Activated CD4-positive, alpha-beta memory T cell treated with anti-CD3 and anti-CD28 coated beads for 36 hours (primary cell): ENCODE results near the gene SPATA45. TPM values are rescaled to one million over a fixed set of nuclear protein-coding genes. Genes with fewer than 3 reads are reported as not detected.
"Not testable (repeated sequence)": the region's sequence is repeated elsewhere in the genome, so short reads cannot be mapped to it uniquely, and the experiment has no call there.

Source experiments
- CTCF ChIA-PET: fragments of 350-600 bp; sonication (Branson Sonifier 250); formaldehyde crosslinking; loops from one replicate; lab custom pipeline; 2021; ENCODE audit warnings: antibody characterized with exemption, inconsistent platforms; lab: Charles Lee
- POLR2A ChIA-PET: fragments of 350-600 bp; sonication (Branson Sonifier 250); formaldehyde crosslinking; loops from one replicate; lab custom pipeline; 2021; ENCODE audit warnings: antibody characterized with exemption; lab: Charles Lee
- DNase-seq: peaks from one replicate; pipeline ENCODE4 v3.0.0-alpha.2; 2020
- H3K27ac Mint-ChIP-seq: one replicate; pipeline ENCODE4 v1.8.0; 2021; ENCODE audit warnings: mixed read lengths
- H3K27me3 Mint-ChIP-seq: one replicate; pipeline ENCODE4 v1.8.0; 2021; ENCODE audit warnings: mixed read lengths
- H3K36me3 Mint-ChIP-seq: one replicate; pipeline ENCODE4 v1.8.0; 2021; ENCODE audit warnings: mixed read lengths
- H3K4me1 Mint-ChIP-seq: one replicate; pipeline ENCODE4 v1.8.0; 2021; ENCODE audit warnings: low read depth, mixed read lengths
- H3K4me3 Mint-ChIP-seq: one replicate; pipeline ENCODE4 v1.8.0; 2021; ENCODE audit warnings: mild to moderate bottlenecking, mixed read lengths
- H3K9me3 Mint-ChIP-seq: one replicate; pipeline ENCODE4 v1.8.0; 2021; ENCODE audit warnings: mixed read lengths
- intact Hi-C: fragments of 100-400 bp; cut with micrococcal nuclease; formaldehyde crosslinking; loops from one replicate; pipeline ENCODE4 v1.15.1; 2023
- total RNA-seq, 2 experiments: library from RNA; stranded (reverse); gene quantifications; one replicate each; pipeline ENCODE4 v1.2.3, GENCODE V29; 2021

Gene SPATA45
- under 1 TPM in 1 of 2 experiments, not detected in 1; 0.51 TPM for total RNA-seq

DNA sequence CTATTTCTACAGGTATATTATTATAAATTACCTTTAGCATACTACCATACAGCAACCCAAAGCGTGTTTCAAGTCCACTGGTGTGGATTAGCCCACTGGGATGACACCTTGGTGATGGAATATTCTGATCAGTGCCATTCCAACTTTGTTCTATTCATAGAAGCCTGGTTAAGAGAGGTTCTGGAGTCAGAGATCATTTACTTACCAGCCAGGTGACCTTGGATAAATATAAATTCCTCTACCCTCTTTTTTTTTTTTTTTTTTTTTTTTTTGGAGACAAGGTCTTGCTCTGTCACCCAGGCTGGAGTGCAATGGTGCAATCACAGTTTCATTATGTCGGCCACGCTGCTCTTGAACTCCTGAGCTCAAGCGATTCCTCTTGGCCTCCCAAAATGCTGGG lies at the start of gene SPATA45:
Gene SPATA45 (minus strand): TSS at position 101 of the 400 bp plus-strand sequence. CDS start 11,500 bp downstream, outside the sequence.
- Mint-ChIP-seq H3K4me1 (no peaks in the 10 kb centered on the region), H3K4me3 (no peak within 1 kb of the TSS), H3K36me3 (peaks cover 8% of the 10 kb centered on the region), H3K9me3 (no peaks in the 10 kb centered on the region), H3K27ac (no peak within 1 kb of the TSS), H3K27me3 (no peaks in the 10 kb centered on the region)
- ChIA-PET CTCF (no interaction called here), POLR2A (no interaction called here)
- no peak for DNase-seq
- intact Hi-C loops = no loop called here

DNA sequence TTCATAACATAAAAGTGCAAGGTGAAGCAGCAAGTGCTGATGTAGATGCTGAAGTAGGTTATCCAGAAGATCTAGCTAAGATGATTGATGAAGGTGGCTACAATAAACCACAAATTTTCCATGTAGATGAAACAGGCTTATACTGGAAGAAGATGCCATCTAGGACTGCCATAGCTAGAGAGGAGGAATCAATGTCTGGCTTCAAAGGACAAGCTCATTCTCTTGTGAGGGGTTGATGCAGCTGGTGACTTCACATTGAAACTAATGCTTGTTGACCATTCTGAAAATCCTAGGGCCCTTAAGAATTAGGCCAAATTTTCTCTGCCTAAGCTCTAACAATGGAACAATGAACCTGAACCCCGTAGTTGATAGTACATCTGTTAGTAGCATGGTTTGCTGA lies 44.7 kb upstream of the SPATA45 start:
- Mint-ChIP-seq H3K27ac (no peak overlapping the region), H3K27me3 (no peaks in the 10 kb centered on the region), H3K9me3 (no peaks in the 10 kb centered on the region), H3K4me1 (no peaks in the 10 kb centered on the region), H3K36me3 (peaks cover 77% of the 10 kb centered on the region), H3K4me3 (no peak overlapping the region)
- intact Hi-C loops = no loop called here
- POLR2A ChIA-PET = interaction anchor here (0.6 kb wide), 1 partner anchor 146 kb away, joined by 3 read pairs; no protein-coding TSS in a partner anchor
- CTCF ChIA-PET = interaction anchor here (1.0 to 1.2 kb wide), 2 partner anchors 227 to 436 kb away, joined by 3 read pairs; no protein-coding TSS in a partner anchor
- no peak for DNase-seq

DNA sequence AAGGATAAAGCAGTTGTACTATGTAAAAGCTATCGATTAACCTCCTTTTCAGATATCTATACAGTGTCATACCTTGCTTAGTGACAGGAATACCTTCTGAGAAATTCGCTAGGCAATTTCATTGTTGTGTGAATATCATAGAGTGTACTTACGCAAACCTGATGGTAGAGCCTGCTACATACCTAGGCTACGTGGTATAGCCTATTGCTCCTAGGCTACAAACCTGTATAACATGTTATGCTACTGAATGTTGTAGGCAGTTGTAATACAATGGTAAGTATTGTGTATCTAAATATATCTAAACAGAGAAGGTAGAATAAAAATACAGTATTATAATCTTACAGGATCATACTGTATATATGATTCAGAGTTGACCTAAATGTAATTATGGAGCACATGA lies 37.1 kb upstream of the SPATA45 start:
- Mint-ChIP-seq H3K9me3 (no peaks in the 10 kb centered on the region), H3K27ac (no peak overlapping the region), H3K4me3 (no peak overlapping the region), H3K27me3 (no peaks in the 10 kb centered on the region), H3K36me3 (peaks cover 29% of the 10 kb centered on the region), H3K4me1 (no peaks in the 10 kb centered on the region)
- ChIA-PET CTCF (no interaction called here), POLR2A (no interaction called here)
- intact Hi-C loops = no loop called here
- no peak for DNase-seq

DNA sequence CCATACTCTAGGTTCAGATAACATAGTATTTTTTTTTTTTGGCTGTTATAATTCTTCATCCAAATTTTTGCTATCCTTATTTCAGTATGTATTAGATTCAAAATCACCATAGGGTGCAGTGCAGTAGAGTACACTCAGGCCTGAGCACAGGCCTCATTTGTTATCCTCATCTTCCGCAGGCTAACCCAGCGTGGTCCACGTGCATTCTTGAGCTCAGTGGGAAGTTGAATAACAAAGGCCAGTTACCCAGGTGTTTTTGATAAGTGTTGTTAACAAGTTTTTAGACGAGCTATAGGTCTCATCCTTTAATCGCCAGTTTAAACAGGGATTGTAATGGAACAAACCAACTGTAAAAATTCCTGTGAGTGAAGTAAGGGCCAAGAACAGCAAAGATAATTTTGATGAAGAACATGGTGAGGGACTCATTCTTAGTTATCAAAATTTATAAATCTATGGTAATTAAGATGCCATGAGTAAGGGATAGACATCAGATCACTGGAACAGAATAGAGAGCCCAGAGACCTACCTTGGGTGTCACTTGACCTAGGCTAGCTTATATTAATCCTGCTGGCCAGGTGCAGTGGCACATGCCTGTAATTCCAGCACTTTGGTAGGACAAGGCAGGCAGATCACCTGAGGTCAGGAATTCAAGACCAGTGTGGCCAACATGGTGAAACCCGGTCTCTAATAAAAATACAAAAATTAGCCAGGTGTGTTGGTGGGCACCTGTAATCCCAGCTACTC lies 32.7 kb upstream of the SPATA45 start:
- no peaks in the 10 kb centered on the region for H3K4me1 Mint-ChIP-seq
- DNase-seq = no peak
- no peak overlapping the region for H3K4me3 Mint-ChIP-seq
- no peaks in the 10 kb centered on the region for H3K27me3 Mint-ChIP-seq
- H3K9me3 Mint-ChIP-seq = no peaks in the 10 kb centered on the region
- CTCF ChIA-PET = interaction anchor here (1.4 kb wide), 1 partner anchor 424 kb away, joined by 3 read pairs; no protein-coding TSS in a partner anchor
- POLR2A ChIA-PET = no interaction called here
- no peak overlapping the region for H3K27ac Mint-ChIP-seq
- intact Hi-C loops = no loop called here
- peaks cover 21% of the 10 kb centered on the region for H3K36me3 Mint-ChIP-seq

DNA sequence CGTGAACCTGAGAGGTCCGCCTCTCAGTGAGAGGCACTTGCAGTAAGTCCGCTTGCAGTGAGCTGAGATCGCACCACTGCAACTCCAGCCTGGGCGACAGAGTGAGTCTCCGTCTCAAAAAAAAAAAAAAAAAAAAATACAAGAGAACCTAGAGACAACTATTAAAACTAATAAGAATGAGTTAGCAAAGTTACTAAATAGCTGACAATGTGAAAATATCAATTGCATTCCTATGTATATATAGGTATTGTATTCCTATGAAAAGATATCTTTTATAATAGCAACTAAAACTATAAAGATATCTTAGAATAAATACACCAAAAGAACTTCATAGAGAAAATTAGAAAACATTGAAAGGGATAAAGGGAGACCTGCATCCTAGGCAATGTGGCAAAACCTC lies 31.0 kb upstream of the SPATA45 start:
- intact Hi-C loops = no loop called here
- H3K36me3 Mint-ChIP-seq = peaks cover 28% of the 10 kb centered on the region

DNA sequence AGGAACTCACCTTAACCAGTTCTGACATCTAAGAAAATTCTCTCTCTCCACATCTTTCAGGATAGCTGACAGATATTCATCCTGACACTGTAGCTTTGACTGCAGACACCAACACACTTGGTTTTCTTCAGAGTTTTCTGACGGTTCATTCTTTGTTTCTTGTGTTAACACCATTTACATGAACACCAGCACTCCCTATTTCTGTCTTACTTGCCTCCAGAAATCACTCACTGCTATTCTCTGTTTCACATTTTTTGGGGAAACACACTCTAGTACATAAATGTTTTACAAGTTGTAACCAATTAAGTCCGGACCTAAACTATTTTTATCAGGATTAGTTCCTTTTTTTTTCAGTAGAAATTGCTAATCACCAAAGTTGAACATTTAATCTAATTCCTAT lies 26.1 kb upstream of the SPATA45 start:
- POLR2A ChIA-PET = no interaction called here
- H3K36me3 Mint-ChIP-seq = peaks cover 34% of the 10 kb centered on the region
- CTCF ChIA-PET = no interaction called here
- no peaks in the 10 kb centered on the region for H3K4me1 Mint-ChIP-seq
- no peaks in the 10 kb centered on the region for H3K27me3 Mint-ChIP-seq
- no peak overlapping the region for H3K27ac Mint-ChIP-seq
- intact Hi-C loops = no loop called here
- no peak overlapping the region for H3K4me3 Mint-ChIP-seq
- no peak for DNase-seq
- H3K9me3 Mint-ChIP-seq = no peaks in the 10 kb centered on the region

More for the DNA sequence above, 31.0 kb upstream of the SPATA45 start:
- CTCF ChIA-PET = no interaction called here
- no peak for DNase-seq
- Mint-ChIP-seq H3K4me1 (no peaks in the 10 kb centered on the region), H3K9me3 (no peaks in the 10 kb centered on the region), H3K27me3 (no peaks in the 10 kb centered on the region), H3K27ac (no peak overlapping the region), H3K4me3 (no peak overlapping the region)
- POLR2A ChIA-PET = no interaction called here

DNA sequence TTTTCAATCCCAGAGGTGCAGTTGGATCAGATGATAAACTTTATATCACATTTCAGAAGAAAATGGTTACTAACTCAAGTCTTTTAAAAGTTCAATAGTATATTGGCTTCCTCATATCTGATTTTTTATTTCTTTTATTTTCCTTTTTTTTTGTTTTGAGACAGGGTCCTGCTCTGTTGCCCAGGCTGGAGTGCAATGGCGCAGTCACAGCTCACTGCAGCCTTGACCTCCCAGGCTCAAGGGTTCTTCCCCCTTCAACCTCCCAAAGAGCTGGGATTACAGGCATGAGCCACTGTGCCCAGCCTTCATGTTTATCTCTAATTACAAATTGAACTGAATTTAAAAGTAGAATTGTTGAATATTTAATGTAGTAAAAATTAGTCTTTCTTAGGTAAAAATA lies 24.5 kb upstream of the SPATA45 start:
- Mint-ChIP-seq H3K4me1 (no peaks in the 10 kb centered on the region), H3K36me3 (peaks cover 33% of the 10 kb centered on the region), H3K9me3 (no peaks in the 10 kb centered on the region), H3K4me3 (no peak overlapping the region), H3K27ac (no peak overlapping the region), H3K27me3 (no peaks in the 10 kb centered on the region)
- ChIA-PET CTCF (no interaction called here), POLR2A (no interaction called here)
- DNase-seq = no peak
- intact Hi-C loops = no loop called here

DNA sequence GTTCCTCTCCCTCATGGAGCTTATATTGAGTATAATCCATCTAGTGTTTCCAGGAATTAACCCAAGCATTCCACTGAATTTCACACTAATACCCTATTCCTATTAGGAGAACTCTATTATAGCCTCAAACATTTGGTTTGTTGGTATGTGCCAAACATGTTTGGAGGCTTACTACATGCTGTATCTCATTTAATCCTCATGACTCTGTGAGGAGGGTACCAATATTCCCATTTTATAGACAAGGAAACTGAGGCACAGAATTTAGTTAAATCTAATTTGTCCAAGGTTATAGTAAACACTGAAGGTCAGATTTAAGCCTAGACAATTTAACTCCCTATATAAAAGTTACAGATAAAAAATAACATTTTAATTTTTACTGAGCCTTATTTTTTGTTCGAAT lies 19.7 kb upstream of the SPATA45 start:
- Mint-ChIP-seq H3K4me3 (no peak overlapping the region), H3K4me1 (peaks cover 14% of the 10 kb centered on the region), H3K27ac (no peak overlapping the region), H3K27me3 (no peaks in the 10 kb centered on the region), H3K36me3 (peaks cover 15% of the 10 kb centered on the region), H3K9me3 (no peaks in the 10 kb centered on the region)
- POLR2A ChIA-PET = no interaction called here
- CTCF ChIA-PET = no interaction called here
- intact Hi-C loops = no loop called here
- DNase-seq = no peak

DNA sequence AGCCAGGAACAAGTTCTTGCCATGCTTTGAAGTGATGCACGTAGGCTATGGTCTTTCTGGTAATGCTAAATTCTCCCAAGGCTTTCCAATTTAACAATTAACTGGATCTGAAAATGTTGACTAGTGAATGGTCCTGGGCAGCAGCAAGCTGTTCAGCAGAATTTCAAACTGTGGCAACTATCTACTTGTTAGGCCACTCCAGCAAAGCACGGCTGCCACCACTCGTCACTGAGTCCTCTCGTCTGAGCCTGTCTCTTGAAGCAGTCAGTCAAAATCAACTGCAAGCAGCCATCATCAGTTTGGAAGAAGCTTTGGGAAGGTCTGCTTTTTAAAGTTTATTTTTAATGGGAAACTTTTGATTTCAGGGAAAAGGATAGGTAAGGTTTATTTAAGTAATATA lies 16.8 kb upstream of the SPATA45 start:
- Mint-ChIP-seq H3K36me3 (peaks cover 14% of the 10 kb centered on the region), H3K4me1 (peaks cover 16% of the 10 kb centered on the region), H3K4me3 (no peak overlapping the region), H3K27me3 (no peaks in the 10 kb centered on the region), H3K9me3 (no peaks in the 10 kb centered on the region), H3K27ac (no peak overlapping the region)
- ChIA-PET POLR2A (no interaction called here), CTCF (interaction anchor here (1.0 to 1.2 kb wide), 3 partner anchors 131 to 408 kb away, joined by 3 to 4 read pairs (median 4); no protein-coding TSS in a partner anchor)
- intact Hi-C loops = no loop called here
- DNase-seq = no peak

DNA sequence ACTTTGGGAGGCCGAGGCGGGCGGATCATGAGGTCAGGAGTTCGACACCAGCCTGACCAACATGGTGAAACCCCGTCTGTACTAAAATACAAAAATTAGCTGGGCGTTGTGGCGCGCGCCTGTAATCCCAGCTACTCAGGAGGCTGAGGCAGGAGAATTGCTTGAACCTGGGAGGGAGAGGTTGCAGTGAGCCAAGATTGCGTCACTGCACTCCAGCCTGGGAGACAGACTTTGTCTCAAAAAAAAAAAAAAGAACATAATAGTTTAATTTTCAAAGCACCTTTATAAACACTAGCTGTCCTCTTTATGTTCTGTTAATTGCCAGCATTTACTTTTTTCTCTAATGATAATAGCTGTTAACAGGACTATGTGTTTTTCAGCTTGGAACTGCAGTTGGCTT lies 15.9 kb upstream of the SPATA45 start:
- H3K27ac Mint-ChIP-seq, H3K27me3 Mint-ChIP-seq, DNase-seq, POLR2A ChIA-PET, intact Hi-C loops, H3K9me3 Mint-ChIP-seq, H3K4me3 Mint-ChIP-seq: not testable (repeated sequence)
- peaks cover 15% of the 10 kb centered on the region for H3K36me3 Mint-ChIP-seq
- H3K4me1 Mint-ChIP-seq = peaks cover 19% of the 10 kb centered on the region
- CTCF ChIA-PET = interaction anchor here (1.2 kb wide), 2 partner anchors 132 to 407 kb away, joined by 4 read pairs; no protein-coding TSS in a partner anchor

DNA sequence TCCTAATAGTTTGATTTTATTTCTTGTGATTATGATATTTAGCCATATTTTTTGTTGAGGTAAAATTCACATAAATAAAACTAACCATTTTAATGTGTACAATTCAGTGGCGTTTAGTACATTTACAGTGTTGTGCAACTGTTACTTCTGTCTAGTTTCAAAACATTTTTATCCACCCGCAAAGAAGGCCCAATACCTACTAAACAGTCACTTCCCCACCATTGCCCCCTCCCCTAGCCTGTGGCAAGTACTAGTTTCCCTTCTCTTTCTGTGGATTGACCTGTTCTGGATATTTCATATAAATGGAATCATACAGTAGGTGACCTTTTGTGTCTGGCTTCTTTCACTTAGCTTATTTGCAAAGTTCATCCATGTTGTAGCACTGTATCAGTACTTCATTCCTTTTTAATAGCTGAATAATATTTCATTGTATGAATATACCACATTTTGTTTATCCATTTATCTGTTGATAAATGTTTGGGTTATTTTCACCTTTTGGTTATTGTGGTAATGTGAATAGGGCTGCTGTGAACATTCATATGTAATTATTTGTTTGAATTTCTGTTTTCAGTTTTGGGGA lies 14.8 kb upstream of the SPATA45 start:
- intact Hi-C loops = no loop called here
- Mint-ChIP-seq H3K27me3 (no peaks in the 10 kb centered on the region), H3K9me3 (no peaks in the 10 kb centered on the region), H3K36me3 (peaks cover 14% of the 10 kb centered on the region), H3K4me1 (peaks cover 24% of the 10 kb centered on the region), H3K27ac (no peak overlapping the region), H3K4me3 (no peak overlapping the region)
- ChIA-PET CTCF (interaction anchor here (0.7 kb wide), 1 partner anchor 110 kb away, joined by 3 read pairs; no protein-coding TSS in a partner anchor), POLR2A (no interaction called here)
- no peak for DNase-seq

DNA sequence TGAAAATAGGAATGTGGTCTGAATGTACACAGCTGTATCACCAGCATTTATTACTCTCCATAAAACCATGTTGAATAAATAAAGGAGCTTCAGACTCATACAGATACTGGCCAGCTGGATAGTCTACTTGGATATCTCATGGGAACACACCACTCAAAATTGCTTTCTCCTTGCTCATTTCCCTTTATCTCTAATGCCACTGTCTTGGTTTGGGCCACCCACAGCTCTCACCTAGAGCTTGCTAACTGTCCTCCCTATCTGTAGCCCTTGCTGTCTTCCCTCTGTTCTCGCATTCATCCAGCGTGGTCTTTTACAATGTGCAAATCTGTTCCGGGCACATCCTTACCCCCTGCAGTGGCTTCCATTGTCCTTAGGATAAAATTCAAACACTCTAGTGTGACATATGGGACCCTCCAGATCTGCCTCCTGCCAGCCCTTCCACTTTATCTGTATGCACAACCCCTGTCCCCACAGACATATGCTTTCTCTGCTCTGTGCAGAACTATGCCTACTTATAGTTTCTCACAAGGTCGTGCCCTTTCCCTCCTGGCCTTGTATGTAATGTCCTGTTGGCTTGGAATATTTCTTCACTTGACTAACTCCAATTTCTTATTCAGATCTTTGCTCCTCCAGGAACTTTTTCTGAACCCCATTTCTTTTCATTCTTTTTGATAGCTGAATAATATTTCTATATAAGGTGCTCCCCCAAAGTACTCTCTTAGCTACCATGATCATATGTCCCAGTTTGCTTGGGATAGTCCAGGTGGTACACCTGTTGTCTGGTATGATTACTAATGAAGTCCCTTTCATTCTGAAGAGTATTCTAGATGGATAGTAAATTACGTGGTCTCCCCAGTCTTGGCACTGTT lies 13.5 kb upstream of the SPATA45 start:
- ChIA-PET CTCF (interaction anchor here (0.7 to 1.9 kb wide), 5 partner anchors 34 to 134 kb away, joined by 3 to 6 read pairs (median 3); no protein-coding TSS in a partner anchor), POLR2A (no interaction called here)
- Mint-ChIP-seq H3K4me3 (no peak overlapping the region), H3K4me1 (peaks cover 31% of the 10 kb centered on the region), H3K36me3 (peaks cover 6% of the 10 kb centered on the region), H3K27ac (no peak overlapping the region), H3K9me3 (no peaks in the 10 kb centered on the region), H3K27me3 (no peaks in the 10 kb centered on the region)
- DNase-seq = no peak
- intact Hi-C loops = no loop called here
